ENCODE data around the gene MYO7B.

Gene MYO7B

GRCh38 chr2:127640082-127641072 lies 104.9 kb downstream of the MYO7B start:
- peak in 1 of 2 donors; percentile 23 for DNase-seq

- DNase-seq: no peak
These were observed 105.7 kb downstream of the MYO7B start for GRCh38 chr2:127641133-127641532.

GRCh38 chr2:127641846-127642507 lies 106.5 kb downstream of the MYO7B start:
- DNase-seq: peak in 1 of 2 donors; percentile 32

GRCh38 chr2:127642706-127643438 lies 107.4 kb downstream of the MYO7B start:
- no peak for DNase-seq

GRCh38 chr2:127643439-127644065 lies 108.1 kb downstream of the MYO7B start:
- no peak for DNase-seq

- DNase-seq: no peak
These were observed 108.9 kb downstream of the MYO7B start for GRCh38 chr2:127644066-127645025.

- no peak for DNase-seq
These were observed 109.5 kb downstream of the MYO7B start for GRCh38 chr2:127645026-127645394.

- DNase-seq: no peak
These were observed 110.2 kb downstream of the MYO7B start, which contains the start of gene GPR17 for GRCh38 chr2:127645395-127646291. Gene GPR17, plus strand, starts transcription at chr2:127646153. Its CDS starts 4,583 bp downstream, at chr2:127650736.

- no peak for DNase-seq
These were observed 111.2 kb downstream of the MYO7B start for GRCh38 chr2:127646487-127647241.

- DNase-seq: no peak
These were observed 112.0 kb downstream of the MYO7B start for GRCh38 chr2:127647242-127648190.

GRCh38 chr2:127648321-127648720 lies 112.8 kb downstream of the MYO7B start:
- DNase-seq: no peak

GRCh38 chr2:127649100-127649611 lies 113.7 kb downstream of the MYO7B start:
- DNase-seq: no peak

- DNase-seq: peak; percentile 96 to 97
These were observed 114.2 kb downstream of the MYO7B start for GRCh38 chr2:127649684-127650040.

- no peak for DNase-seq
These were observed 114.7 kb downstream of the MYO7B start for GRCh38 chr2:127650041-127650784.

GRCh38 chr2:127650785-127651380 lies 115.4 kb downstream of the MYO7B start:
- no peak for DNase-seq

GRCh38 chr2:127651381-127651809 lies 115.9 kb downstream of the MYO7B start:
- DNase-seq: no peak

- DNase-seq: no peak
These were observed 116.6 kb downstream of the MYO7B start for GRCh38 chr2:127651971-127652550.
